Activated T-helper 2 cell treated with anti-CD3 and anti-CD28 coated beads, Interferon-gamma antibody, Interleukin-2, Interleukin-4, amounts not matched to agents 10 μg/mL and 5 μg/mL and 100 μg/mL, durations not matched to agents 14 hours and 24 hours and 36 hours (primary cell): ENCODE results near the gene KCNH5. TPM values are rescaled to one million over a fixed set of nuclear protein-coding genes. Genes with fewer than 3 reads are reported as not detected.

Experiments
- DNase-seq: peaks from one replicate; pipeline ENCODE4 v3.0.0; 2021; ENCODE audit warnings: low spot score
- H3K27ac Mint-ChIP-seq: one replicate; pipeline ENCODE4 v1.8.0; 2021; ENCODE audit warnings: mixed read lengths
- H3K27me3 Mint-ChIP-seq: one replicate; pipeline ENCODE4 v1.8.0; 2021; ENCODE audit warnings: low read depth, mixed read lengths
- H3K36me3 Mint-ChIP-seq: one replicate; pipeline ENCODE4 v1.8.0; 2021; ENCODE audit warnings: low read depth, mixed read lengths
- H3K4me1 Mint-ChIP-seq: one replicate; pipeline ENCODE4 v1.8.0; 2021; ENCODE audit warnings: low read depth, mixed read lengths
- H3K4me3 Mint-ChIP-seq: one replicate; pipeline ENCODE4 v1.8.0; 2021; ENCODE audit warnings: low read depth, mild to moderate bottlenecking, moderate library complexity, mixed read lengths
- H3K9me3 Mint-ChIP-seq: one replicate; pipeline ENCODE4 v1.8.0; 2021; ENCODE audit warnings: mixed read lengths
- intact Hi-C: fragments of 100-400 bp; cut with micrococcal nuclease; formaldehyde crosslinking; loops from one replicate; pipeline ENCODE4 v1.15.1; 2023
- total RNA-seq: library from RNA; stranded (reverse); gene quantifications from 2 replicates; pipeline ENCODE4 v1.2.3, GENCODE V29; 2022

The KCNH5 gene
- total RNA-seq, 1 donor from 2014 or later, result not detected

DNA sequence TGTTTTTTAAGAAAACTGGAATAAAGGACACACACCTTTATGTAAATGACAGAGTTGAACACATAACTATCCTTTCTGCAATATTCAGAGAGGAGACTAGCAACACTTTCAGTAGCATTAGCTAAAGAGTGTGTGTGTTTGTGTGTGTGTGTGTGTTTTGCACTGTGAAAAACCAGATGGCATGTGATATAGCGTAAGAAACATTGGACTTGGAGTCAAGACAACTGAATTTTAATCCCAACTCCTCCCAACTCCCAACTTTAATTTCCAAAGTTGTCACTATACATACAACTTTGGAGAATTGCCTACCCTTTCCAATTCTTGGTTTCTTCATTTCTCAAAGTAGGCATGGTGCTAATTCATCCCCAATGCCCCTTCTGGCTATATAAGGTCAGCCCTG is 347.8 kb downstream of the KCNH5 start:
- Mint-ChIP-seq H3K27ac (no peak overlapping the region), H3K27me3 (no peaks in the 10 kb centered on the region), H3K4me1 (no peaks in the 10 kb centered on the region), H3K36me3 (no peaks in the 10 kb centered on the region), H3K4me3 (no peak overlapping the region), H3K9me3 (no peaks in the 10 kb centered on the region)
- intact Hi-C loops, result no loop called here
- no peak for DNase-seq

DNA sequence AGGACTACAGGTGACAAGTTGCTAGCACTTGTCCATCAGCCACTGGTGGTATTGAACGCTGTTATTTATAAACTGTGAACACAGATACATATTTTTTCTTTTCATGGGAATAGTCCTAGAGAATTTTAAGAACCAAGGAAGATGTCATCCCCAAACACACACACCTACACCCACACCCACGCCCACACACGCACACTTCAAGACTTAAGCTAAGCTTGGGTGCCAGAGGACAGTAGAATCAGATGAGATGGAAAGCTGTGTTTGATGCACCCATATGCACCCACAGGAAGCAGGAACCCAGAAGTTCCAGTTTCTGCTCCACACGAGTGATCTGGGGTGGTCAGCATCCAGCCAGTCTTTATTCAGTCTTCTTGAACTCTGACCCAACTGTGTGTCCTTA is 348.3 kb downstream of the KCNH5 start:
- Mint-ChIP-seq H3K27ac (no peak overlapping the region), H3K9me3 (no peaks in the 10 kb centered on the region), H3K4me1 (no peaks in the 10 kb centered on the region), H3K36me3 (no peaks in the 10 kb centered on the region), H3K4me3 (no peak overlapping the region), H3K27me3 (no peaks in the 10 kb centered on the region)
- intact Hi-C loops, result no loop called here
- DNase-seq, result no peak

DNA sequence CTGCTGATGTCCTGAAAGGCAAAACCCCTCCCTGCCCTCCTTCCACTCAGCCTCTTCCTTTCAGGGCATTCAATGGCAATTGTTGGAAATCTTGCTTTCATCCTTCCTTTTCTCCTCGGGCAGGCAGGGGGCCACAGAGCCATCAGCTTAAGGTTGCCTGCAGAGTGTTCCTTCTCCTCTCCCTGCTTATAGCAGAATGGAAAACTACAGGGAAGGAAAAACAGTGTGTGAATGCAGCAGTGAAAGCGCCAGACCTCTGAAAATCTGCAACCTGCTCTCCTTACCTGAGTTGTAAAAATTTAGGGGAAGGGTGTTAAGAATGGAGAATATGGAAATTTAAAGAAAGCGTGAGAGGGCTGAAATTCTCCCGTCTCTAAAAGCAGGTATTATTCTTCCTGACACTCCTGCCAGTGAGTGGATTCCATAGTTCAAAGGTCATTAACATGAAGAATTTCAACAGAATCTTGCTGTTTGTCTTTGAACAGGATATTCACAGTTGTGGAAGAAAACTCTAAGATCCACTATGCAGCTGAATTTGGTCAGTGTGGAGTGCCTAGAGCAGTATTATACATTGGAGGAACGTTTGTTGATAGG is 348.8 kb downstream of the KCNH5 start:
- Mint-ChIP-seq H3K4me1 (no peaks in the 10 kb centered on the region), H3K36me3 (no peaks in the 10 kb centered on the region), H3K27me3 (no peaks in the 10 kb centered on the region), H3K9me3 (no peaks in the 10 kb centered on the region), H3K27ac (no peak overlapping the region), H3K4me3 (no peak overlapping the region)
- DNase-seq, result no peak
- intact Hi-C loops, result no loop called here

DNA sequence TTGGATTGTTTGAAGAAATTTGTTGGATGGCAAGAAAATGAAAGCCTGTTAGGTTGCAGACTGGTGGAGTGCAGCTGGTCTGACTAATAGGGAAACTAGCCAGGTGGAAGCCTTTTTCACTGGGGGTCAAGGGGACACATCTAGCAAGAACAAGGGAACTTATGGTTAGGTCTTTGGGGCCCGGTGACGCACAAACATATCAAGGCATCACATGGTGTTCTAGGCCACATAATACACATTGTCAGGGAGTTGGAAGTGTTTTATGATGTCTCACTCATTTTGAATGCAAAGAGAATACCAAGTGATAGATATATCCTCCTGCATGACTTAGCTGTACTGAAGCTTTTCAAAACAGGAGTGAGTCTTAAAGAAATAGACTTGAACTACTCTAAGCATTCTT is 351.2 kb downstream of the KCNH5 start:
- Mint-ChIP-seq H3K4me1 (no peaks in the 10 kb centered on the region), H3K27ac (no peak overlapping the region), H3K27me3 (no peaks in the 10 kb centered on the region), H3K4me3 (no peak overlapping the region), H3K36me3 (no peaks in the 10 kb centered on the region), H3K9me3 (no peaks in the 10 kb centered on the region)
- intact Hi-C loops, result no loop called here
- DNase-seq, result no peak

DNA sequence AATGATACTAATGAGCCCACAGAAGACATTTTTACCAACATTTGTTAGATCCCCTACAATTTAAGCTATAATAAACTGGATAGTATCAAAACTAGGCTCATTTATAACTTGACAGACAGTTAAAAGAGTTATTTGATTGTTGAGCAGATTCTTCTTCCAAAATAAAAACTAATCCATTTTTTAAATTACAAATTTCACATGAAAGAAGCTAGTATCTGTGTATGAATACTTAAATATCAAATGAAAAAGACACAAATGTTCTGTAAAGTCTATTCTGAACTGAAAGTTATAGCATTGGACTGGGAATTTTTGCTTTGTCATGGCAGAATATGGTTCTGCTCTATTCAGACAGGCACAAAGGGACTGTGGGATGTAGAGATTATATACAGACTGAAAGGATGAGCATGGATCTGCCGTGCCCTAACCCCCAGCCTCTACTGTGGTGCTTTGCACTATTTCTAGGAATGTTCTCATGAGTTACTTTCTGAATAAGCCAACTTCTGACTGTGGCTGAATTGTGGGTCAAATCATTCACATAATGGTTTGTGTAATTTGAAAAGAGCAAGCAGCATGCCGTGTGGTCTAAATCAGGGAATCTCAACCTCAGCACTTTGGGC is 352.7 kb downstream of the KCNH5 start:
- no peak for DNase-seq
- Mint-ChIP-seq H3K4me1 (no peaks in the 10 kb centered on the region), H3K27me3 (no peaks in the 10 kb centered on the region), H3K36me3 (no peaks in the 10 kb centered on the region), H3K4me3 (no peak overlapping the region), H3K27ac (no peak overlapping the region), H3K9me3 (no peaks in the 10 kb centered on the region)
- intact Hi-C loops, result no loop called here

DNA sequence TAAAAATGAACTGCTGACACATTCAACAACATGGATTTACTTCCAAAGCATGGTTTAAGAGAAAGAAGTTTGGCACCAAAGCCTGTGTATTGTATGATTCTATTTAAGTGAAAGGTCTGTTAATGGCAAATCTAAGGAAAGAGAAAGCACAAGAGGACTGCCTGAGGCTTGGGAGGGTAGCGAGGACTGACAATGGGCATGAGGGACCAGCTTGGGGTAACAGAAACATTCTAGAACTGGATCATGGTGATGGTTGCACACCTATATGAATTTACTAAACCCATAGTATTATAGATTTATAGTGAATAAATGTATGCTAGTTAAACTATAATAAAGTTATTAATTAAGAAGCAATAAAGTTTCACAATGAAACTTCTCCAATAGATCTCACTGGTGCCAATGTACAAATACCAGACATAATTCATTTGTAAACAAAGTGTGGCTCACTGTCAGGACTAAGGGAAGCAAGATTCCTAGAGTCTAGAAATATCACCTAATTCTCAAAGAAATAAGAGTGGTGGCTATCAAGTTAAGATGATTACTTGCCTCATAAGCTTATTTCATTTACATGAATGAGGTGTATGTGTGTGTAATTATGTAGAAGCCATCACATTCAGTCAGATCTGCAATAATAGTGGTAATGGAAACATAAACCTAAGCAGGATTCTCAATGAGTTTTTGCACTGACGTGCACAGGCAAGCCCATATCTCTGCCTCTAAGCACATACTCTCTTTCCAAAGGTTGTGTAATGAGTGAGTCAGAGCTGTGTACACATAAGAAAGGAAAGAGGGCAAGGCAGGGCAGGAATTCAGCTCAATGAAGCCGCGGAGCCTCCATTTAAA is 353.4 kb downstream of the KCNH5 start:
- intact Hi-C loops, result no loop called here
- no peak overlapping the region for H3K27ac Mint-ChIP-seq
- H3K9me3 Mint-ChIP-seq, result no peaks in the 10 kb centered on the region
- H3K4me1 Mint-ChIP-seq, result no peaks in the 10 kb centered on the region
- no peaks in the 10 kb centered on the region for H3K27me3 Mint-ChIP-seq
- no peak for DNase-seq
- H3K36me3 Mint-ChIP-seq, result no peaks in the 10 kb centered on the region
- no peak overlapping the region for H3K4me3 Mint-ChIP-seq

DNA sequence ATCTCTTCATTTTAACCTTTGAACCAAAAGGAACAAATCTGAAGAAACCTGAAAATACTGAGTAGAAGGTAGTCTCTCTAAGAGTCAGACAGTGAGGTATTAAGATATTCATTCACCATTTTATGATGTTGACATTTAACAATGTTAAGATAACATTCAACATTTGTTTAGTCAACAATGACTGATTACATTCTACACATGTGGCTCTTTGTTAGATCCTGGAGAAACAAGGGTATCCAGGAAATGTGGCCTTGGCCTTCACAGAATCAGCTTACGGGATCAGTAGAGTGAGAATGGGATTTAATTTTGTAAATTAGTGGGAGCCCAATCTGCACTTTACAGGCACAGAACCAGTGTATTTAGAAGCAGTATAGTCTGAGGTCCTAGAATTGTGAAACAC is 355.5 kb downstream of the KCNH5 start:
- no peak overlapping the region for H3K27ac Mint-ChIP-seq
- H3K36me3 Mint-ChIP-seq, result no peaks in the 10 kb centered on the region
- no peak overlapping the region for H3K4me3 Mint-ChIP-seq
- H3K4me1 Mint-ChIP-seq, result no peaks in the 10 kb centered on the region
- DNase-seq, result no peak
- intact Hi-C loops, result no loop called here
- peaks cover 4% of the 10 kb centered on the region for H3K9me3 Mint-ChIP-seq
- H3K27me3 Mint-ChIP-seq, result no peaks in the 10 kb centered on the region

DNA sequence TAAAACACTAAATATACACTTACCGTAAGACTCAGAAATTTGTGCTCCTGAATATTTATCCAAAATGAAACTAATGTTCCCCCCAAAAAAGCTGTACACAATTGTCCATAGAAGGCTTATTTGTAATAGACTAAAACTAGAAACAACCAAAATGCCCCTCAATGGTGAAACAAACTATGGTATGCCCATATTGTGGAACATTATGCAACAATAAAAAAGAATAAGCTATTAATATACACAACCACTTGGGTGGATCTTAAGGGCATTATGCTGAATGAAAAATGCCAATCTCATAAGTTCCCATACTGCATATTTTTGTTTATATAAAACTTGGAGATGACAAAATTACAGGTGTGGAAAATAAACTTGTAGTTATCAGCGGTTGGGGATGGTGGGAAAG is 357.4 kb downstream of the KCNH5 start:
- Mint-ChIP-seq H3K4me3 (no peak overlapping the region), H3K27me3 (no peaks in the 10 kb centered on the region), H3K4me1 (no peaks in the 10 kb centered on the region), H3K9me3 (peaks cover 4% of the 10 kb centered on the region), H3K27ac (no peak overlapping the region), H3K36me3 (no peaks in the 10 kb centered on the region)
- intact Hi-C loops, result no loop called here
- no peak for DNase-seq

DNA sequence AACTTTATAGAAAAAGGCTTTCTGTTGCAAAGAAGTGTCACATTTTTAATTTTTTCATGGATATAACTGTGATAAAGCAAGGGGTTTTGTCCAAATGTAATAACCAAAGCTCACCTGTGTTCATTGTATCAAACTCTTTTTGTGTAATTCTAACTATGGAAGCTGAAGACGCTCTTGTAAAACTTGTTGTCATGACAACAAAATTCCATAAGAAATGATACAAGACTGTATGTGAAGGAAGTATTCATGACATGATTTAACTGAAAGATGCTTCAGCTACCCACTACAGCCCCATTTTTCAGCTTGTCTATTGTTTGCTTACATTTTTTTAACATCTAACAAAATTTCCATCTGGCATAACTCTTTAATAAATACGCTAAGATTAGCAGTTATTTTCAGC is 360.9 kb downstream of the KCNH5 start:
- Mint-ChIP-seq H3K4me1 (no peaks in the 10 kb centered on the region), H3K27ac (no peak overlapping the region), H3K36me3 (no peaks in the 10 kb centered on the region), H3K27me3 (no peaks in the 10 kb centered on the region), H3K4me3 (no peak overlapping the region), H3K9me3 (peaks cover 16% of the 10 kb centered on the region)
- intact Hi-C loops, result no loop called here
- DNase-seq, result no peak

DNA sequence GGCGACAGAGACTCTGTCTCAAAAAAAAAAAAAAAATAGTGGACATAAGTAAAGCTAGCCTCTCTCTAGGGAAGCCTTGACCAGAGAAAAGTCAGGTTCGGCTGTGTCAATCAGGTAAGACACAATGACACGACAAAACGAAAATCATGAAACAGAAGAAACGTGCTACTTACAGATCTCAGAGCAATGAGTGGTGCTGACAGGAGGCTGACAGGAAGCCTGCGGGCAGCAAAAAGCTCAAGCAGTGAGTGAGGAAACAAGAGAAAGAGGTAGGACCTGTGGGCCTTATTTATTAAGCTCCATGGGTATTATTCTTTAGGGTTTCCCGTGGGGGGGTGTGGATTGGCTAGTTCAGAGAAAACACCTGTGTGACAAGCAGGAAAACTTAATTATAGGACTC is 363.1 kb downstream of the KCNH5 start:
- Mint-ChIP-seq H3K4me1 (no peaks in the 10 kb centered on the region), H3K27ac (no peak overlapping the region), H3K27me3 (no peaks in the 10 kb centered on the region), H3K36me3 (no peaks in the 10 kb centered on the region), H3K4me3 (no peak overlapping the region), H3K9me3 (peaks cover 16% of the 10 kb centered on the region)
- intact Hi-C loops, result no loop called here
- DNase-seq, result no peak

DNA sequence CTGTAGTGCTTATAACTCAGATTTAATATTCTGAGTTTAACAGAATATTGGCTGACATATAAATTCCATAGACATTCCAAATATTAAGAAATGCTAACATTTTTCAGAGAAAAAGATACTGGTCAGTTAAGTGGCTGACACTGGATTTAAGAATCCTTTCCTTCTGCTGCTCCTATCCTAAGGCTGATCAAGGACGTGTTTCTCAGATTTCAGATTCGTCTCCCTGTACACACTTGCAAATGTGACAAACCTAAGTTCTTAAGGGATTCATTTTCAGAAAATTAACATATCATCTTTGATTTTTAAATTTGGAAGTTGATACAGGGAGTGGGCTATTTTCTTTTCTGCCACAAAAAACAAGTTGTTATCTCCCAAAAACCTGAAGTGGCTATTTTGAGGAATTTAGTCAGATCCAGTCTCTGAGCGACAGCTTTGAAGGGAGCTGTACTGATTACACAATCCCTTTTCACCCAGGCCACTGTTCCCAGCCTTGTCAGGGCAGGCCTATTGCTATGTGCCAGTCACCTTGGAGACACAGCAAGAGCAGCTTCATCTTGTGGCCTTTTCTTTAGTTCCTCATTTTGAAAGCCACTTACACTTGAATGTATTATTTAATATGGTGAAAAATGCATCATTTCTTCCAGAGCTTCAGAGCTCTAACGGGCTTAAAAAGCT is 370.6 kb downstream of the KCNH5 start:
- Mint-ChIP-seq H3K4me3 (no peak overlapping the region), H3K36me3 (no peaks in the 10 kb centered on the region), H3K27me3 (no peaks in the 10 kb centered on the region), H3K9me3 (peaks cover 9% of the 10 kb centered on the region), H3K4me1 (no peaks in the 10 kb centered on the region), H3K27ac (no peak overlapping the region)
- no peak for DNase-seq
- intact Hi-C loops, result no loop called here

DNA sequence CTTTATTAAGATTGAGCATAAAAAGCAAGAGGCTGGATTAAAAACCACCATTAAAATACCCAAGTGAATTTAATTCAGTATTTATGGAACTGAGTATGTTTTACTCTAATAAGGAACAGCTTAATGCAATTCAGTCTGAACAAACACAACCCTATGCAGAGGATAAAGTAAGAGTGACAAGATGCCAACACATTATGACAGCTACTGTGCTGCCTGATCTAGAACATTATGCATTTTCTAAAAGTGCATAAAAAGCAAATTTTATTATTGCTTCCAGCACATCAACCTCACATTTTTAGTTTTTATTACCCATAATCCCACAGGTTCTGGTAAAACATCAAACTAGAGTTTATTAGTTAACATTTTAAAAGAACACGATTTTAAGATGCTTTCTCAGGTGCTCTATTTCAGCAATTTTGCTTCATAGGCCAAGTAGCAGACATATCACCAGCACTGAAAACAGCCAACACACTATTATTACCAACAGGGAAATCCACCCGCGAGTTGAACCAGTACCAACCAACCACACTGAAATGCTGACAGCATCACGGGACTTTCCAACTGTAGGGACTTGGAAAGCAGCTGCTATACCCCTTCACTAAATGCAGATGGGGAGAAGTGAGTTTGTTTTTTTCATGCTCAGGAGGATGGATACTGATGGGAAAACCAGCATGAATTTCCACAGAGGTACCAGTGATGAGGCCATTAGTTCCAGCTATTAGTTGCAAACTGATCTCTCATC is 372.1 kb downstream of the KCNH5 start:
- Mint-ChIP-seq H3K4me3 (no peak overlapping the region), H3K27ac (no peak overlapping the region), H3K4me1 (no peaks in the 10 kb centered on the region), H3K27me3 (no peaks in the 10 kb centered on the region), H3K9me3 (peaks cover 13% of the 10 kb centered on the region), H3K36me3 (no peaks in the 10 kb centered on the region)
- DNase-seq, result no peak
- intact Hi-C loops, result no loop called here
